ENCODE results near the gene SLC22A4. TPM values are rescaled to one million over a fixed set of nuclear protein-coding genes. Genes with fewer than 3 reads are reported as not detected.

The SLC22A4 gene
- total and polyA plus RNA-seq, 2 donors (not counting 1 experiment from before 2014, with no cell fraction given): 0.18 TPM; not detected in 1

GRCh38 chr5:132260714-132261551, 33.3 kb upstream of the SLC22A4 start:
- POLR2A ChIA-PET: no interaction called here
- Histone ChIP-seq H3K4me2 (replicated peaks; ENCODE audit: low read depth, low read length, poor library complexity, severe bottlenecking) (no peak overlapping the region), H4K20me1 (ENCODE audit: control insufficient read depth, insufficient read depth, low read length, poor library complexity, severe bottlenecking) (no peaks in the 10 kb centered on the region), H3K27me3 (replicated peaks in 1 of 4; ENCODE audit: control extremely low read depth in 1 of 4, control insufficient read depth in 3 of 4, insufficient read depth in 4 of 4, low read length in 3 of 4) (peaks cover 0 to 34% (median 14%) of the 10 kb centered on the region in 4 experiments), H3K27ac (ENCODE audit: low read length in 2 of 2) (no peak overlapping the region), H3K36me3 (replicated peaks in 1 of 2; ENCODE audit: control extremely low read depth in 1 of 2, control insufficient read depth in 1 of 2, extremely low read depth in 1 of 2, insufficient read depth in 2 of 2, low read length in 1 of 2) (no peaks in the 10 kb centered on the region), H3K4me1 (ENCODE audit: control insufficient read depth in 2 of 2, insufficient read depth in 2 of 2, low read length in 2 of 2) (peaks cover 8 to 9% of the 10 kb centered on the region in 2 donors), H2AFZ (ENCODE audit: insufficient read depth, low read depth, low read length, poor library complexity, severe bottlenecking) (no peak overlapping the region), H3K9me3 (ENCODE audit: control extremely low read depth in 1 of 3, control insufficient read depth in 2 of 3, insufficient read depth in 1 of 3, low read length in 2 of 3) (peaks cover 0 to 4% (median 0%) of the 10 kb centered on the region in 3 donors), H3K79me2 (ENCODE audit: control insufficient read depth, insufficient read depth, low read length) (no peaks in the 10 kb centered on the region), H3K9ac (ENCODE audit: low read length) (no peak overlapping the region), H3K4me3 (ENCODE audit: control extremely low read depth in 1 of 5, extremely low read depth in 1 of 5, insufficient read depth in 1 of 5, low read depth in 2 of 5, low read length in 4 of 5) (no peak overlapping the region)
- Mint-ChIP-seq H3K4me3 (no peak overlapping the region), H3K4me1 (peaks cover 2% of the 10 kb centered on the region), H3K27ac (no peak overlapping the region), H3K9me3 (ENCODE audit: insufficient read depth) (no peaks in the 10 kb centered on the region), H3K27me3 (peaks cover 12% of the 10 kb centered on the region)
- intact Hi-C loops (cut with micrococcal nuclease): no loop called here
- CTCF ChIA-PET: interaction anchor here (1.1 to 1.2 kb wide), 2 partner anchors 12 to 198 kb away, joined by 3 to 5 read pairs; no protein-coding TSS in a partner anchor
- TF ChIP-seq CTCF (IDR thresholded peaks at IDR 0.05) (no peak), EZH2 (IDR thresholded peaks at IDR 0.05; ENCODE audit: borderline replicate concordance, insufficient read depth, low read depth, low read length, poor library complexity, severe bottlenecking) (no peak)
- ATAC-seq (ENCODE audit: low read depth) (no peak), DNase-seq (no peak)
- 59% methylated on average over 3 of the region's 6 CpGs for WGBS (ENCODE audit: insufficient coverage)
